KMS-11 (cell line): ENCODE data around the gene WDR88.

Experiments
- H2AFZ ChIP-seq: fragments of 200-600 bp; sonication (generic); 2 replicates; pipeline ENCODE4 v1.6.1; 2016; ENCODE audit warnings: antibody characterized with exemption, mixed run types, low read depth
- H3K27ac ChIP-seq: fragments of 200-600 bp; sonication (generic); 2 replicates; pipeline ENCODE4 v1.6.1; 2016; ENCODE audit warnings: mild to moderate bottlenecking, mixed run types
- H3K27me3 ChIP-seq: fragments of 200-600 bp; sonication (generic); 2 replicates; pipeline ENCODE4 v1.6.1; 2017; ENCODE audit warnings: mild to moderate bottlenecking, low read depth, mixed run types, moderate library complexity; ENCODE audit not compliant: insufficient read depth
- H3K36me3 ChIP-seq: fragments of 200-600 bp; sonication (generic); 2 replicates; pipeline ENCODE4 v1.6.1; 2017; ENCODE audit warnings: mild to moderate bottlenecking, mixed run types; ENCODE audit not compliant: insufficient read depth
- H3K4me1 ChIP-seq: fragments of 200-600 bp; sonication (generic); 2 replicates; pipeline ENCODE4 v1.6.1; 2016; ENCODE audit warnings: mild to moderate bottlenecking, low read depth, mixed run types; ENCODE audit not compliant: poor library complexity, severe bottlenecking
- H3K4me2 ChIP-seq: fragments of 200-600 bp; sonication (generic); 2 replicates; pipeline ENCODE4 v1.7.0; 2016; ENCODE audit warnings: mild to moderate bottlenecking, mixed run types
- H3K4me3 ChIP-seq: fragments of 200-600 bp; sonication (generic); IDR thresholded peaks from 2 replicates; pipeline ENCODE4 v1.6.1; 2017; ENCODE audit warnings: low read depth, low read length, mixed read lengths; ENCODE audit not compliant: insufficient read depth
- H3K79me2 ChIP-seq: fragments of 200-600 bp; sonication (generic); 2 replicates; pipeline ENCODE4 v1.6.1; 2016; ENCODE audit warnings: low read depth, mixed run types; ENCODE audit not compliant: insufficient read depth
- H3K9ac ChIP-seq: fragments of 200-600 bp; sonication (generic); 2 replicates; pipeline ENCODE4 v1.6.1; 2016; ENCODE audit warnings: mild to moderate bottlenecking, mixed run types
- H4K20me1 ChIP-seq: fragments of 200-600 bp; sonication (generic); 2 replicates; pipeline ENCODE4 v1.6.1; 2016; ENCODE audit warnings: mild to moderate bottlenecking, mixed run types; ENCODE audit not compliant: insufficient read depth
- TF ChIP-seq, protein P1 (sequence below): fragments of 200-600 bp; sonication (generic); conservative IDR thresholded peaks from 2 replicates; pipeline ENCODE4 v1.6.1; 2017; ENCODE audit warnings: low read depth, mild to moderate bottlenecking, antibody characterized with exemption, low read length, moderate library complexity, mixed read lengths

The WDR88 gene

DNA sequence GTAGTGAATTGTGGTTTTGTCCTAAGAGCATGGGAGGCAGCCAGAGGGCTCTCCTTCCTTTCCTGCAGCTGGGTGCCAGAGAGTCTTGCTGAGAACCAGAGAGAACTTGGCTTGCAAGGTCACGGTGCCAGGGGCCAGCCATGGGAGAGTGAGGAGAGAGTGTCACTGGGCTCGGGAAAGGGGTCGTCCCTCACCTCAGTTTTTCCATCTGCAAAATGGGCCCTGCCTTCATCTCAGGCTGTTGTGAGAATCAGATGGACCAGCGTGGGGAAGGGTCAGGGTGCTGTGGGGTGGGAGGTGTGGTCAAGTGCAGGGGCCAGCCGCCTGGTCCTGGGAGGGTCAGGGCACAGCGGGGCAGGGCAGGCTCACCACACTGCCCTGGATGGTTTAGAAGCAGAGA, 69.6 kb downstream of the WDR88 start:
- H3K27ac ChIP-seq, result no peak overlapping the region
- no peaks in the 10 kb centered on the region for H4K20me1 ChIP-seq
- no peak overlapping the region for H3K4me2 ChIP-seq
- H3K27me3 ChIP-seq, result no peaks in the 10 kb centered on the region
- H3K36me3 ChIP-seq, result no peaks in the 10 kb centered on the region
- no peak overlapping the region for H3K4me3 ChIP-seq
- H2AFZ ChIP-seq, result no peak overlapping the region
- TF ChIP-seq, protein P1, sequence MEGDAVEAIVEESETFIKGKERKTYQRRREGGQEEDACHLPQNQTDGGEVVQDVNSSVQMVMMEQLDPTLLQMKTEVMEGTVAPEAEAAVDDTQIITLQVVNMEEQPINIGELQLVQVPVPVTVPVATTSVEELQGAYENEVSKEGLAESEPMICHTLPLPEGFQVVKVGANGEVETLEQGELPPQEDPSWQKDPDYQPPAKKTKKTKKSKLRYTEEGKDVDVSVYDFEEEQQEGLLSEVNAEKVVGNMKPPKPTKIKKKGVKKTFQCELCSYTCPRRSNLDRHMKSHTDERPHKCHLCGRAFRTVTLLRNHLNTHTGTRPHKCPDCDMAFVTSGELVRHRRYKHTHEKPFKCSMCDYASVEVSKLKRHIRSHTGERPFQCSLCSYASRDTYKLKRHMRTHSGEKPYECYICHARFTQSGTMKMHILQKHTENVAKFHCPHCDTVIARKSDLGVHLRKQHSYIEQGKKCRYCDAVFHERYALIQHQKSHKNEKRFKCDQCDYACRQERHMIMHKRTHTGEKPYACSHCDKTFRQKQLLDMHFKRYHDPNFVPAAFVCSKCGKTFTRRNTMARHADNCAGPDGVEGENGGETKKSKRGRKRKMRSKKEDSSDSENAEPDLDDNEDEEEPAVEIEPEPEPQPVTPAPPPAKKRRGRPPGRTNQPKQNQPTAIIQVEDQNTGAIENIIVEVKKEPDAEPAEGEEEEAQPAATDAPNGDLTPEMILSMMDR, result no peak
- no peak overlapping the region for H3K9ac ChIP-seq
- H3K79me2 ChIP-seq, result no peaks in the 10 kb centered on the region
- no peaks in the 10 kb centered on the region for H3K4me1 ChIP-seq

DNA sequence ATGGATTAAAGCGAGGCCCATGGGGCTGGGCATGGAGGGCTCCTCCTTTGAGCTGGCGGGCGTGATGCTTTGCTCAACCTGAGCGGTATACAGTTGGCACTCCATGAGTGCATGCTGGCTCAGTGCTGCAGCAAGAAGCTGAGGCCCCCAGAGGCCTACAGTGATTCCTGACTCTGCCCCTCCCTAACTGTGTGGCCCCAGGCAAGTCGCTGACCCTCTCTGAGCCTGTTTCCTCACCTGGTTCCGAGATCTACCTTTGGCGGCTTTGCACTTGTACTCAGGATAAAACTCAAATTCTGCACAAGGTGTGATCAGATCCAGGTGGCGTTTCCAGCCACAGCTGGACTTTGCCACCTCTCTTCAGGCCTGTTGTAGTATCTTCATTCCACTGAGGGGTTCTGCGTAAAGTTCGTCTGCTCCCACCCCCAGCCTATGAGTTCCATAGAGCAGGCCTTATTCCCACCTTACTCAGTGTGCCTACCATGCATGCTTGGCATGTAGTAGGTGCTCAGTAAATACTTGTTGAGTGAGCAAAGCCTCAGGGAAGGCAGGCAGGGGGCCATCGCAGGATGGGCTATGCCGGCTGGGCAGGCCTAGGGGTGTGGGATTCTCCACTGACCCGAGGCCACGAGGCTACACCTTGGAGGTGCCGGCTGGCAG, 70.1 kb downstream of the WDR88 start:
- no peak overlapping the region for H3K27ac ChIP-seq
- no peaks in the 10 kb centered on the region for H4K20me1 ChIP-seq
- TF ChIP-seq, protein P1, result no peak

DNA sequence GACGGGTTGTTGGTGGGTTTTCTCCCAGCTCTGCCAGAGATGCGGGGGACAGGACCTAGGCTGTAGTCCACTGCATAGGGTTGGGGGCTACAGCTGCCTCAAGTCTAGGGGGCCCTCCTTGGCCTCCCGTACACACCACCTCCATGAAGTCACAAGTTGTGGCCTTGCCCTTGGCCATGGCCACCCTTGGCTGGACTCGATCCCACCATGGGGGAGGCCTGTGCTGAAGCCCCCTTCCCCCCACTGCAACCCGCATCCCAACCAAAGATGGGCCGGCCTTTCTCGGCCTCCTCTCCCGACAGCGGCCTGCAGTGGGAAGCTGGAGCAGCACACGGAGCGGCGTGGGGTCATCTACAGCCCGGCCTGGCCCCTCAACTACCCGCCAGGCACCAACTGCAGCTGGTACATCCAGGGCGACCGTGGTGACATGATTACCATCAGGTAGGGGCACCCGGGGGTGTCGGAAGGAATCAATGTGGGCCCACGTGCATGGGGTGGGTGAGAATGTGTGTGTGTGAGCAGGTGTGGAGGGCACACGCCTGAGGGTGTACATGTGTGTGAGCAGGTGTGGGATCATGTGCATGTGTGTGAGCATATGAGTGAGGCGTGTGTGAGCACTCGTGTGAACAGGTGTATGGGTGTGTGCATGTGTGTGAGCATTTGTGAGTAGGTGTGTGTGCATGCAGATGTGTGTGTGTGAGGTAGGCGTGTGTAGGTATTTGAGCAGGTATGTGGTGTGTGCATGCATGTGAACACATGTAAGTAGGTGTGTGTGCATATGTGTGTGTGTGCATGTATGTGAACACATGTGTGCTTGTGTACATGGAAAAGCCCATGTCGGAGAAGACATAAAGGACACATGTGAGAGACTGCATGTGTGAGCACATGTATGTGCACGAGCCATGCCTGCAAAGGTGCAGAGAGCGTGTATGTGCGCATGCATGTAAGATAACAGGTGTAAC, 70.9 kb downstream of the WDR88 start:
- Histone ChIP-seq H3K27me3 (no peaks in the 10 kb centered on the region), H3K4me1 (no peaks in the 10 kb centered on the region), H3K27ac (no peak overlapping the region), H2AFZ (no peak overlapping the region), H3K79me2 (no peaks in the 10 kb centered on the region), H3K36me3 (no peaks in the 10 kb centered on the region), H3K9ac (no peak overlapping the region), H4K20me1 (no peaks in the 10 kb centered on the region), H3K4me3 (no peak overlapping the region), H3K4me2 (no peak overlapping the region)
- TF ChIP-seq, protein P1, result no peak

More for the DNA sequence above, 70.1 kb downstream of the WDR88 start:
- no peak overlapping the region for H3K4me3 ChIP-seq
- H2AFZ ChIP-seq, result no peak overlapping the region
- H3K4me2 ChIP-seq, result no peak overlapping the region
- H3K27me3 ChIP-seq, result no peaks in the 10 kb centered on the region
- H3K9ac ChIP-seq, result no peak overlapping the region
- no peaks in the 10 kb centered on the region for H3K36me3 ChIP-seq
- no peaks in the 10 kb centered on the region for H3K79me2 ChIP-seq
- H3K4me1 ChIP-seq, result no peaks in the 10 kb centered on the region

DNA sequence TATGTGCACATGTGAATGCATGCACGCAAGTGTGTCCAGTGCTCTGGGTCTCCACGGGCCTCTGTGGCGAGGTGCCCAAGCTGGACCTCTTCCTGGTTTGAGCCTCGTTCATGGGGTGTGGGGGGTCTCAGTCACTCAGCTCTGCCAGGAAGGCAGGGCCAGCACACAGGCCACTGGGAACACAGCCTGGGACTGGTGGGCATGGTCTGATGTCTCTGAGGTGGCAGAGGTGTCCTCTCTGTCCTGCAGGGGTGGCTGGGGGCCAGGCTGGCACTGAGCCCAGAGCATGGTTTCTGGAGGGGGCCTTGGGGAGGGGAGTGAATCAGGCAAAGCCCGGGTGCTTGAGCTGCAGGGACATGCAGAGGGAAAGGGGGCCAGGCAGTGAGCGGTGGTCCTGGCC, 71.6 kb downstream of the WDR88 start:
- Histone ChIP-seq H3K27ac (no peak overlapping the region), H3K4me3 (no peak overlapping the region), H4K20me1 (no peaks in the 10 kb centered on the region), H3K36me3 (no peaks in the 10 kb centered on the region), H3K4me1 (no peaks in the 10 kb centered on the region), H3K79me2 (no peaks in the 10 kb centered on the region), H3K9ac (no peak overlapping the region), H3K27me3 (no peaks in the 10 kb centered on the region), H2AFZ (no peak overlapping the region), H3K4me2 (no peak overlapping the region)
- TF ChIP-seq, protein P1, result no peak
